Left ventricle myocardium inferior (tissue), 1 donor: Measurements from ENCODE around the gene TGFB1. TPM values are rescaled to one million over a fixed set of nuclear protein-coding genes. Genes with fewer than 3 reads are reported as not detected.

Source experiments
- DNase-seq: peaks from one replicate; pipeline ENCODE4 v3.0.0-alpha.2; 2020
- H3K27ac ChIP-seq: fragments of 200-600 bp; replicated peaks from 2 replicates; pipeline ENCODE4 v1.8.0; 2021
- H3K27me3 ChIP-seq: fragments of 200-600 bp; 2 replicates; pipeline ENCODE4 v1.8.0; 2021; ENCODE audit warnings: low read depth
- H3K36me3 ChIP-seq: fragments of 200-600 bp; 2 replicates; pipeline ENCODE4 v1.8.0; 2021
- H3K4me1 ChIP-seq: fragments of 200-600 bp; 2 replicates; pipeline ENCODE4 v1.8.0; 2021
- H3K4me3 ChIP-seq: fragments of 200-600 bp; 2 replicates; pipeline ENCODE4 v1.8.0; 2021; ENCODE audit warnings: mild to moderate bottlenecking, moderate library complexity
- H3K9me3 ChIP-seq: fragments of 200-600 bp; replicated peaks from 2 replicates; pipeline ENCODE4 v1.8.0; 2021
- CTCF ChIP-seq: fragments of 200-600 bp; IDR thresholded peaks from 2 replicates; pipeline ENCODE4 v1.8.0; 2021; ENCODE audit warnings: antibody characterized with exemption, mild to moderate bottlenecking, borderline replicate concordance
- intact Hi-C: fragments of 100-400 bp; cut with micrococcal nuclease; formaldehyde crosslinking; loops from one replicate; pipeline ENCODE4 v1.11.0; 2022
- total RNA-seq: library from RNA; stranded (reverse); fragmentation: NEBNext Ultra II Directional; extraction: Animal tissue kit (Norgen Biotek cat#: 25700); gene quantifications from one replicate; pipeline ENCODE4 v1.2.1, GENCODE V29; 2021
- donor health status: DM: no; HTN: yes; CAD: no; lungs with severe emphysema.

Gene TGFB1
- total RNA-seq, 1 donor from 2014 or later = 14.9 TPM

- Histone ChIP-seq H3K4me1 (peaks cover 13% of the 10 kb centered on the region), H3K27ac (no peak overlapping the region), H3K36me3 (no peaks in the 10 kb centered on the region), H3K9me3 (no peaks in the 10 kb centered on the region), H3K4me3 (no peak overlapping the region), H3K27me3 (no peaks in the 10 kb centered on the region)
- DNase-seq = no peak
- intact Hi-C loops = no loop called here
- no peak for TF ChIP-seq CTCF
These were observed 14.2 kb upstream of the TGFB1 start for GRCh38 chr19:41367848-41368301.

- Histone ChIP-seq H3K4me1 (peaks cover 13% of the 10 kb centered on the region), H3K4me3 (no peak overlapping the region), H3K36me3 (no peaks in the 10 kb centered on the region), H3K27me3 (no peaks in the 10 kb centered on the region), H3K9me3 (no peaks in the 10 kb centered on the region), H3K27ac (no peak overlapping the region)
- intact Hi-C loops = no loop called here
- no peak for TF ChIP-seq CTCF
- DNase-seq = no peak
These were observed 12.4 kb upstream of the TGFB1 start for GRCh38 chr19:41366089-41366488.

GRCh38 chr19:41364524-41365391 lies 11.0 kb upstream of the TGFB1 start:
- DNase-seq = no peak
- H3K4me3 ChIP-seq = peak overlapping the region; percentile 76
- no peaks in the 10 kb centered on the region for H3K9me3 ChIP-seq
- intact Hi-C loops = no loop called here
- no peaks in the 10 kb centered on the region for H3K27me3 ChIP-seq
- H3K4me1 ChIP-seq = peaks cover 13% of the 10 kb centered on the region
- no peak for TF ChIP-seq CTCF
- no peaks in the 10 kb centered on the region for H3K36me3 ChIP-seq
- H3K27ac ChIP-seq = peak overlapping the region; percentile 97

GRCh38 chr19:41363753-41364523 lies 10.2 kb upstream of the TGFB1 start, which contains the start of gene B9D2:
B9D2 (minus strand) TSS chr19:41364149; CDS start chr19:41363519, 630 bp downstream.
- Histone ChIP-seq H3K4me1 (peaks cover 13% of the 10 kb centered on the region), H3K27me3 (no peaks in the 10 kb centered on the region), H3K36me3 (no peaks in the 10 kb centered on the region), H3K9me3 (no peaks in the 10 kb centered on the region), H3K27ac (peak within 1 kb of the TSS; percentile 97), H3K4me3 (peak within 1 kb of the TSS; percentile 76)
- intact Hi-C loops = no loop called here
- no peak for TF ChIP-seq CTCF
- DNase-seq = peak; percentile 98

GRCh38 chr19:41363371-41363752 lies 9.6 kb upstream of the TGFB1 start:
- no peak for DNase-seq
- Histone ChIP-seq H3K27ac (peak overlapping the region; percentile 97), H3K36me3 (no peaks in the 10 kb centered on the region), H3K4me3 (peak overlapping the region; percentile 76), H3K9me3 (no peaks in the 10 kb centered on the region), H3K4me1 (peaks cover 13% of the 10 kb centered on the region), H3K27me3 (no peaks in the 10 kb centered on the region)
- no peak for TF ChIP-seq CTCF
- intact Hi-C loops = no loop called here
